ENCODE data around the gene SHMT2.

SHMT2 gene

GRCh38 chr12:57254506-57255280 lies 25.2 kb downstream of the SHMT2 start:
- peaks cover 39% of the 10 kb centered on the region for H3K36me3 ChIP-seq (ENCODE audit: insufficient read depth, insufficient read length, low read length)
- no peaks in the 10 kb centered on the region for H3K27me3 ChIP-seq (ENCODE audit: insufficient read depth, insufficient read length)
- no peaks in the 10 kb centered on the region for H3K4me1 ChIP-seq (ENCODE audit: insufficient read depth, insufficient read length)
- DNase-seq (ENCODE audit: low read depth, low spot score): no peak
- no peak overlapping the region for H3K4me3 ChIP-seq (ENCODE audit: insufficient read length, low read depth)
- no peaks in the 10 kb centered on the region for H3K9me3 ChIP-seq (ENCODE audit: insufficient read depth, low read length)
- TF ChIP-seq YY1 (IDR thresholded peaks at IDR 0.05; ENCODE audit: insufficient read depth, insufficient read length): no peak
- no peak for TF ChIP-seq ZNF274 (IDR thresholded peaks at IDR 0.05; ENCODE audit: low read depth, low read length)
- no peak for TF ChIP-seq SUZ12 (IDR thresholded peaks at IDR 0.05; ENCODE audit: extremely low read depth, insufficient read depth, insufficient read length)
- no peak overlapping the region for H3K9ac ChIP-seq (ENCODE audit: insufficient read length, low read depth)

GRCh38 chr12:57255916-57256315 lies 26.4 kb downstream of the SHMT2 start:
- Histone ChIP-seq H3K36me3 (ENCODE audit: insufficient read depth, insufficient read length, low read length) (peaks cover 42% of the 10 kb centered on the region), H3K27me3 (ENCODE audit: insufficient read depth, insufficient read length) (no peaks in the 10 kb centered on the region), H3K4me1 (ENCODE audit: insufficient read depth, insufficient read length) (no peaks in the 10 kb centered on the region), H3K9me3 (ENCODE audit: insufficient read depth, low read length) (no peaks in the 10 kb centered on the region), H3K9ac (ENCODE audit: insufficient read length, low read depth) (no peak overlapping the region), H3K4me3 (ENCODE audit: insufficient read length, low read depth) (no peak overlapping the region)
- no peak for DNase-seq (ENCODE audit: low read depth, low spot score)
- TF ChIP-seq YY1 (IDR thresholded peaks at IDR 0.05; ENCODE audit: insufficient read depth, insufficient read length) (no peak), ZNF274 (IDR thresholded peaks at IDR 0.05; ENCODE audit: low read depth, low read length) (no peak), SUZ12 (IDR thresholded peaks at IDR 0.05; ENCODE audit: extremely low read depth, insufficient read depth, insufficient read length) (no peak)

DNA sequence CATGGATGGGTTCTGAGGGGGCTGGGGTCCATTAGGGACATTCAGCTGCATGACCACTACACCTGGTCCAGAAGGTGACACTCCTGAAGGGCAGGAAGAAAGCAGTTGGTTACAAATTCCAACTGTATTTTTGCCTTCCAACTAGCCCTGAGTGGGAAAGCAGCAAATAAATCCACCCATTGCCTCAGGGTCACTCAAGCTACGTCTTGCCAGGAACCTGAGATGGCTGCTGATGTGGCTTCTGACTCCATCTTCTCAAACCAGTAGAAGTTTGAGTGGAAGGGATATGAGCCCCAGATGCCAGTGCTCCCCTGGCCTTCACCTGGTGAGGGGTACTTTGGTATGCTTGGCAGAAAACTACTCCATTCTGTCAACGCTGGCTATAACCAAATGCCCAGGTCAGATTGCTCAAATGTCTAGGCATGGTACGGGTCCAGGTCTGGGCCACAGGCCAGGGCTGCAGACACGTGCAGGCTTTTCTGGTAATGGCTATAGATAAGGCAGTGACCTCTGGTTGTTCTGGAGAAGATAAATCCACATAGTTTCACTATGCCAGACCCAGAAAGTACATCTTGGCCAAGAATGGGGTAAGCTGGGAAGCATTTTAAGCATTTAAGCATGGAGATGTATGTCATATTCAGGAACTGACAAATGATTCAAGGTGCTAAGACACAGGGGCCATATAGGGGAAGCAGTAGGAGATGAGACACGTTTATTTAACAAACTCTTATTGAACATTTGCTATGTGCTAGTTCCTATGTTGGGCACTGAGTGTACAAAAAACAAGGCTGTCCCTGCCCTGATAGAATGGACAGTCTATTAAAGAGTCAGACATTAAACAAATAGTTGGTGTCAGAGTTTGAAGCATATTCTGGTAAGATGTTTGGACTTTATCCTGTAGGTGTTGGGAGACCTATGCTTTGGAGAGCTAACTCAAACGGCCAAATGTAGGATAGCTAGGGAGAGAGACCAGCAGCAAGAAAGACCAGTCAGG lies 29.8 kb downstream of the SHMT2 start:
- TF ChIP-seq YY1 (IDR thresholded peaks at IDR 0.05; ENCODE audit: insufficient read depth, insufficient read length) (no peak), ZNF274 (IDR thresholded peaks at IDR 0.05; ENCODE audit: low read depth, low read length) (no peak), SUZ12 (IDR thresholded peaks at IDR 0.05; ENCODE audit: extremely low read depth, insufficient read depth, insufficient read length) (no peak)
- Histone ChIP-seq H3K9me3 (ENCODE audit: insufficient read depth, low read length) (no peaks in the 10 kb centered on the region), H3K36me3 (ENCODE audit: insufficient read depth, insufficient read length, low read length) (peaks cover 42% of the 10 kb centered on the region), H3K4me3 (ENCODE audit: insufficient read length, low read depth) (no peak overlapping the region), H3K4me1 (ENCODE audit: insufficient read depth, insufficient read length) (no peaks in the 10 kb centered on the region), H3K9ac (ENCODE audit: insufficient read length, low read depth) (no peak overlapping the region), H3K27me3 (ENCODE audit: insufficient read depth, insufficient read length) (no peaks in the 10 kb centered on the region)
- DNase-seq (ENCODE audit: low read depth, low spot score): no peak

DNA sequence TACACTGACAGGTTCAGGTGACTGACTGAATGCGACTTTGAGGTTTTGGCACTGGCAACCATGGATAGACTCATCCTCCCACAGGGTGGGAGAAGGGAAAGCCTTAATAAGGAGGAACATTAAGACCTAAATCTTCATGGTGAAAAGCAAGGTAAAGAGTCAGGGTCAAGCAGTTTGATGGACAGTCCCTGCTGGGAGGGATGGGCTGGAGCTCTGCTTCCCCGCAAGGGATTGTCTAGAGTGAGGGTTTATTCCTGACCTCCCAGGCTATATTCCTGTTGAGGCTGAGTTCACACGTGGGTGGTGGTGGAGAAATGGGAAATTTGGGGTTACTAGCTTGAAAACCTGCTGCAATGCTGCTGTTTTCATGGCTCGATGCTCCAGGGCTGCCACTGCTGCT lies 30.9 kb downstream of the SHMT2 start:
- TF ChIP-seq YY1 (IDR thresholded peaks at IDR 0.05; ENCODE audit: insufficient read depth, insufficient read length) (no peak), ZNF274 (IDR thresholded peaks at IDR 0.05; ENCODE audit: low read depth, low read length) (no peak), SUZ12 (IDR thresholded peaks at IDR 0.05; ENCODE audit: extremely low read depth, insufficient read depth, insufficient read length) (no peak)
- H3K4me3 ChIP-seq (ENCODE audit: insufficient read length, low read depth): no peak overlapping the region
- H3K4me1 ChIP-seq (ENCODE audit: insufficient read depth, insufficient read length): no peaks in the 10 kb centered on the region
- H3K9me3 ChIP-seq (ENCODE audit: insufficient read depth, low read length): no peaks in the 10 kb centered on the region
- DNase-seq (ENCODE audit: low read depth, low spot score): no peak
- H3K36me3 ChIP-seq (ENCODE audit: insufficient read depth, insufficient read length, low read length): peaks cover 36% of the 10 kb centered on the region
- H3K9ac ChIP-seq (ENCODE audit: insufficient read length, low read depth): no peak overlapping the region
- H3K27me3 ChIP-seq (ENCODE audit: insufficient read depth, insufficient read length): no peaks in the 10 kb centered on the region

GRCh38 chr12:57261428-57261865 lies 31.9 kb downstream of the SHMT2 start:
- Histone ChIP-seq H3K36me3 (ENCODE audit: insufficient read depth, insufficient read length, low read length) (peaks cover 27% of the 10 kb centered on the region), H3K9ac (ENCODE audit: insufficient read length, low read depth) (no peak overlapping the region), H3K27me3 (ENCODE audit: insufficient read depth, insufficient read length) (no peaks in the 10 kb centered on the region), H3K4me3 (ENCODE audit: insufficient read length, low read depth) (no peak overlapping the region), H3K4me1 (ENCODE audit: insufficient read depth, insufficient read length) (no peaks in the 10 kb centered on the region), H3K9me3 (ENCODE audit: insufficient read depth, low read length) (no peaks in the 10 kb centered on the region)
- TF ChIP-seq SUZ12 (IDR thresholded peaks at IDR 0.05; ENCODE audit: extremely low read depth, insufficient read depth, insufficient read length) (no peak), YY1 (IDR thresholded peaks at IDR 0.05; ENCODE audit: insufficient read depth, insufficient read length) (no peak), ZNF274 (IDR thresholded peaks at IDR 0.05; ENCODE audit: low read depth, low read length) (no peak)
- no peak for DNase-seq (ENCODE audit: low read depth, low spot score)

- H3K4me3 ChIP-seq (ENCODE audit: insufficient read length, low read depth): no peak overlapping the region
- H3K27me3 ChIP-seq (ENCODE audit: insufficient read depth, insufficient read length): no peaks in the 10 kb centered on the region
- no peaks in the 10 kb centered on the region for H3K9me3 ChIP-seq (ENCODE audit: insufficient read depth, low read length)
- H3K36me3 ChIP-seq (ENCODE audit: insufficient read depth, insufficient read length, low read length): peaks cover 27% of the 10 kb centered on the region
- DNase-seq (ENCODE audit: low read depth, low spot score): no peak
- TF ChIP-seq SUZ12 (IDR thresholded peaks at IDR 0.05; ENCODE audit: extremely low read depth, insufficient read depth, insufficient read length): no peak
- TF ChIP-seq ZNF274 (IDR thresholded peaks at IDR 0.05; ENCODE audit: low read depth, low read length): no peak
- TF ChIP-seq YY1 (IDR thresholded peaks at IDR 0.05; ENCODE audit: insufficient read depth, insufficient read length): no peak
- no peaks in the 10 kb centered on the region for H3K4me1 ChIP-seq (ENCODE audit: insufficient read depth, insufficient read length)
- no peak overlapping the region for H3K9ac ChIP-seq (ENCODE audit: insufficient read length, low read depth)
Observed at GRCh38 chr12:57262126-57262822, 32.8 kb downstream of the SHMT2 start.

All from NT2/D1 (cell line).